ENCODE measurements around the gene SCO2. TPM values are rescaled to one million over a fixed set of nuclear protein-coding genes. Genes with fewer than 3 reads are reported as not detected.
"Not testable (repeated sequence)": the region's sequence is repeated elsewhere in the genome, so short reads cannot be mapped to it uniquely, and the experiment has no call there.

Gene SCO2
- polyA plus RNA-seq, 3 donors: 2.2 to 8.8 (median 2.3) TPM

- WGBS, 3 donors: 66 to 74% (median 73%) methylated on average over 3 of the region's 3 CpGs
- no peak overlapping the region for H3K27ac ChIP-seq (ENCODE audit: low read depth, low read length)
These were observed 10.8 kb upstream of the SCO2 start for GRCh38 chr22:50536226-50536625.

DNA sequence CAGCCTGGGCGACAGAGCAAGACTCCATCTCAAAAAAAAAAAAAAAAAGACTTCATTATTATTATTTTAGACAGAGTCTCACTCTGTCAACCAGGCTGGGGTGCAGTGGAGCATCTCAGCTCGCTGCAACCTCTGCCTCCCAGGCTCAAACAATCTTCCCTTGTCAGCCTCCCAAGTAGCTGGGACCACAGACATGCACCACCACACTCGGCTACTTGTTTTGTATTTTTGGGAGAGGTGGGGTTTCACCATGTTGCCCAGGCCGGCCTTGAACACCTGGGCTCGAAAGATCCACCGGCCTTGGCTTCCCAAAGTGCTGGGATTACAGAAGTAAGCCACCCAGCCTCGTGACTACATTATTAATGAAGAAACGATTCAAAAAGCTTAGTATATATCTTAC, 9.7 kb upstream of the SCO2 start:
- 79 to 89% (median 87%) methylated on average over 7 of the region's 8 CpGs for WGBS, 3 donors
- H3K27ac ChIP-seq (ENCODE audit: low read depth, low read length): no peak overlapping the region

- WGBS, 3 donors: 43 to 55% (median 44%) methylated on average over 21 of the region's 21 CpGs
- not testable (repeated sequence) for H3K27ac ChIP-seq (ENCODE audit: low read depth, low read length)
These were observed 8.7 kb upstream of the SCO2 start for GRCh38 chr22:50533856-50534711.

DNA sequence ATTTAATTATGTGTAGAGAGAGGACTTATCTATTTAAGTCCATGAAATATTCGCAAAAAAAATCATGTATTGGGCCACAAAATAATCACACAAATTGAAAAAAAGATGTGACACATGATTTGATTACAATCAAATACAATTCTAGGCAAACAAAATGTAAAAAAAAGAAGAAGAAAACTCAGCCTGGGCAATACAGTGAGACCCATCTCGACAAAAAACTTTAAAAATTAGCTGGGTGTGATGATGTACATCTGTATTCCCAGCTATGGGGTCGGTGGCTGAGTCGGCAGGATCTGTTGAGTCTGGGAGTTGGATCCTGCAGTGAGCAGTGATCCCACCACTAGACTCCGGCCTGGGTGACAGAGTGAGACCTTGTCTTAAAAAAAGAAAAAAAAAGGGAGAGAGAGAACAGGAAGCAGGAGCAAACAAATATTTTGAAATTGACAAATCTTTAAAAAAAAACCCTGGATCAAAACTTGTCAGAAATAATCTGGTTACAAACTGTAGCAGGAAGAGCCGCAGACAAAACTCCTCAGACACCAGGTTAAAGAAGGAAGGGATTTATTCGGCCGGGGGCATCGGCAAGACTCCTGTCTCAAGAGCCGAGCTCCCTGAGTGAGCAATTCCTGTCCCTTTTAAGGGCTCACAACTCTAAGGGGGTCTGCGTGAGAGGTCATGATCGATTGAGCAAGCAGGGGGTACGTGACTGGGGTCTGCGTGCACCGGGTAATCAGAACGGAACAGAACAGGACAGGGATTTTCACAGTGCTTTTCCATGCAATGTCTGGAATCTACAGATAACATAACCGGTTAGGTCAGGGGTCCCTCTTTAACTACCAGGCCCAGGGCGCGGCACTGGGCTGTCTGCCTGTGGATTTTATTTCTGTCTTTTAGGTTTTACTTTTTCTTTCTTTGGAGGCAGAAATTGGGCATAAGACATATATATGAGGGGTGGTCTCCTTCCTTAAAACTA, 7.7 kb upstream of the SCO2 start:
- peak overlapping the region; percentile 98 for H3K27ac ChIP-seq (ENCODE audit: low read depth, low read length)
- 65 to 84% (median 82%) methylated on average over 19 of the region's 19 CpGs for WGBS, 3 donors

DNA sequence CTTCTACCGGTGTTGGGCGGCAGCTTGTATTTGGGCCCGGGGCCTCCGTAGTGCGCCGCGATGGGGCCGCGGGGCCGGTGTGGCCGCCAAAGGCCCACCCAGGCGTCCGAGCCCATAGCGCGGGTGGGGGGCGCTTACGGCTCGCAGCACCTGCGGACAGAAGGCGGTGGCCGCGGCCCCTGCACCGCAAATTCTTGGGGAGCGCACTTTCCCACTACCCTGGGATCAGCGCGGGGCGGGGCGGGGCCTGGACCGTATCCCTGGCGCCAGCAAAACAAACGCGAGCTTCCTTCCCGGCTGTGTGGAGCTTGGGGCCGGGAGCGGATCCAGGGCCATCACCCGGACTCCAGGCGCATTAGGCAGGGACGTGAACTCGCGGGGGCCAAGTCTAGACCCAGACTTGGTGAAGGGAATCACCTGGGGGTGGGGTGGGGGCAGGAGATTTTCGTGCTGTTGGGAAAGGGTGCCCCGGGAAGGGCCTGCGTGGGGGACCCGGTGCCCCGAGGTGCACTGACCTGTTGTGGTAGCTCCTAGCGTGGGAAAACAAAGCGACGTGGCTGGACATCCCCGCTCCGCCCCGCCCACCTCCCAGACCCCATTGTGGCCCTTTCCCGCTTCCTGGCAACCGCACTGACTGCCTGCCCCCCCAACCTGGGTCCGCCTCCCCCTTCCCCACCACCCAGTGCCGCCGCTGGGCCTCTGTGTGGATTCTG, 6.7 kb upstream of the SCO2 start:
- peak overlapping the region; percentile 98 for H3K27ac ChIP-seq (ENCODE audit: low read depth, low read length)
- 1 to 3% (median 2%) methylated on average over 51 to 56 of the region's 56 CpGs for WGBS, 3 donors

GRCh38 chr22:50531546-50531961, 6.2 kb upstream of the SCO2 start:
- 0 to 1% (median 0%) methylated on average over 24 to 44 of the region's 44 CpGs for WGBS, 3 donors

DNA sequence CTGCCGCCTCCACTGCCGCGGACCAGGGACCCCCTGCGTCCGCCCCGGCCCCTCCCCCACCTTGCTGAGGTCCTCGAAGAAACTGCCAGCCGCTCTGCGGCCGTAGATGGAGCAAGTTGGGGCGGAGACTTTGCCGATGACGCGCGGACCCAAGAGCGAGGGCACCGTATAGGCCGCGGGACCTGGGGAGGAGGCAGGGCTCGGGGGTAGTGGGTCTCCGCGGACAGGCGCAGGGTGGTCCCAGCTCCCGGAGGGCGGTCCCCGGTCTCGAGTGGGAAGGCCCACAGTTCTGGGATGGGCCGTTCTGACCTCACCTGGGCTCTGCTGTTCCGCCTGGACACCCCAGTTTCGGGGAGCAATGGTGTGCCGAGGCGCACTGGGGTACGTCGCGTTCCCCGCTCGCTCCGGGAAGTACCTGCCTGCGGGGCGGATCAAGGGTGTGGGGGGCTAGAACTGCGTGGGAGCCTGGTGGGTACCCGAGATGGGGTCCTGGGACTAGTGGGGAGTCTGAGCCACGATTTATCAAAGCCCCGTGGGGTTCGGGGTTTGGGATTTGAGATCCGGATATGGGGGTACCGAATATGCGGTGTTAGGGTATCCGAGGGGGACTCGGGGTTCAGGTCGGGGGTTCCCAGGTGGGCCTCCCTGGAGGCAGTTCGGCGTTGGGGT, 5.6 kb upstream of the SCO2 start:
- H3K27ac ChIP-seq (ENCODE audit: low read depth, low read length): peak overlapping the region; percentile 98
- 1 to 5% (median 2%) methylated on average over 50 to 53 of the region's 53 CpGs for WGBS, 3 donors

More at GRCh38 chr22:50531546-50531961, 6.2 kb upstream of the SCO2 start:
- peak overlapping the region; percentile 98 for H3K27ac ChIP-seq (ENCODE audit: low read depth, low read length)

DNA sequence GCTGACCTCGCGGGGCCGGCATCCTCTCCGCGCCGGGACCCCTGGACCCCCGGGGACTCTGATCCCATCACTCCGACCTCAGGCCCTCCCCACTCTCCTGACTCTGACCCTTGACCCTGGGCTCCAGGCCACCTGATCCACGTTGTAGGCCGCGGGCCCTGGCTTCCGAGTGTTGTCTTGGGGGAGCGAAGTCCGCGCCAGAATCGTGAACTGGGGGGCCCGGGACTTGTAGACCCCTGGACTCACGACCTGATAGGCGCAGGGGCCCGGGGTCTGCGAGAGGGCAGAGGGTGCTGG, 5.1 kb upstream of the SCO2 start:
- H3K27ac ChIP-seq (ENCODE audit: low read depth, low read length): peak overlapping the region; percentile 98
- WGBS, 3 donors: 1 to 3% (median 1%) methylated on average over 20 to 21 of the region's 21 CpGs

DNA sequence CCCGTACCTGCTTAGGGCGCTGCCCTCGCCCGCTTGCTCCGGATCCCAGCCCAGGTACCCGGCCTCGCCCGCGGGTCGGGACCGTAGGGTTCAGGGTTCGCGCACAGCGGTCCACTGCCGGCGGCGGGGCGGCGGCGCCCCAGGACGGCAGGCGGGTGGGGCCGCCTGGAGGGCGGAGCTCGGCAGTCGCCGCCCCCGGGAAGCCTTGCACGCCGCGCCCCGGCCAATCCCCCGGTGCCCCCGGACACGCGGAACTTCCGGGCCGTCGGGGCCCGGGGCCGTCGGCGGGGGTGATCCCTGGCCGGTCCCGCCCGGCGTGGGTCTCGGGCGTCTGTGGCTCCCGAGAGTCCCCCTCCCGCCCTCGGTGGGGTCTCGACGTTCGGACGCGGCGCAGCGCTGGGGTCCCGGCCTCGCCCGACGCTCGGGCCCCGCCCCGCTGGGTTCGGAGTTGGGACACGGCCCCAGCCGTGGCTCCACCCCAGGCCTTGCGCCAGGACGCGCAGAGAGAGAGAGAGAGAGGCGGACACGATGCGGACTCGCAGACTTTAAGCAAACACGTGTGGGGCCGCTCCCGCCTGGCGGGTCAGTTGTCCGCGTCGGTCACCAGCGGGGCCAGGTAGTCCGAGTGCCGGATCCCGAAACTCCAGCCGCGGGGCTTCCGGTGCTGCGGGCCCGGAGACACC, 4.6 kb upstream of the SCO2 start, which contains the start of gene TYMP:
TYMP (minus strand) TSS at position 116 of the 683 bp plus-strand sequence. CDS start 303 bp downstream, outside the sequence.
- WGBS, 3 donors: 0 to 1% (median 1%) methylated on average over 74 to 92 of the region's 92 CpGs
- H3K27ac ChIP-seq (ENCODE audit: low read depth, low read length): peak within 1 kb of the TSS; percentile 98

GRCh38 chr22:50529416-50529896, 4.1 kb upstream of the SCO2 start:
- H3K27ac ChIP-seq (ENCODE audit: low read depth, low read length): peak overlapping the region; percentile 53
- WGBS, 3 donors: 12 to 22% (median 16%) methylated on average over 49 to 50 of the region's 50 CpGs

DNA sequence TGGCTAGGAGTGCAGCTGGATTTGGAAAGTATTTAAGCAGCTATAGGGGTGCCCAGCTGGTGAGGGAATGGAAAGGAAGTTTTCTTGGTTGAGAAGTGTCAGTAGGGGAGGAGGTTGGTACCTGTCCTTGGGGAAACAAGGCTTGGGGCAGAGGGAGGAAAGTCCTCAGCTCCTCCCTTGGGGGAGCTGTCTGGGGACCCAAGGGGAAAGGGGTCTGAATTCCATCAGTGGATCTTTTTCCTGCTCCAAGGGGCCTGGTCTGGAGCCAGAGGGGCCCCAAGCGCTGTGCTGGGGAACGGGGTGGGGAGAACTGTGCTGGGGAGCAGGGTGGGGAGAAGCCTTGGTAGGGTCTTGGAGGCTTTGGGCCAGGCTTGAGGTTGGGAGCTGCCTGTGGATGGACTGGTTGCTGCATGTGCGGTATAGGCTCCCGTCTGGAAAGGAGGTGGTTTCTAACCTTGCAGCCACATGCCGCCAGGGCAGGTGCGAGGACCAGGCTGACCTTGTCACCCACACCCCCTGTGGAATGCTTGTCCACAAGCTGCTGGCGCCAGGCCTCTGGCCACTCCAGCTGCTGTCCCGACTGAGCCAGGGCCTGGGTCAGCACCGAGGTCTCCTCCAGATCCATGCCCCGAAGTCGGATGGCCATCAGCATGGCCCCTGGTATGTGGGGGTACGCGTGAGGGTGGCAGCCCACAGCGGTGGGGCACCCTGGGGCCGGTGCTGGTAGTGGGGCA, 3.5 kb upstream of the SCO2 start:
- 55 to 73% (median 72%) methylated on average over 14 to 15 of the region's 15 CpGs for WGBS, 3 donors
- no peak overlapping the region for H3K27ac ChIP-seq (ENCODE audit: low read depth, low read length)

DNA sequence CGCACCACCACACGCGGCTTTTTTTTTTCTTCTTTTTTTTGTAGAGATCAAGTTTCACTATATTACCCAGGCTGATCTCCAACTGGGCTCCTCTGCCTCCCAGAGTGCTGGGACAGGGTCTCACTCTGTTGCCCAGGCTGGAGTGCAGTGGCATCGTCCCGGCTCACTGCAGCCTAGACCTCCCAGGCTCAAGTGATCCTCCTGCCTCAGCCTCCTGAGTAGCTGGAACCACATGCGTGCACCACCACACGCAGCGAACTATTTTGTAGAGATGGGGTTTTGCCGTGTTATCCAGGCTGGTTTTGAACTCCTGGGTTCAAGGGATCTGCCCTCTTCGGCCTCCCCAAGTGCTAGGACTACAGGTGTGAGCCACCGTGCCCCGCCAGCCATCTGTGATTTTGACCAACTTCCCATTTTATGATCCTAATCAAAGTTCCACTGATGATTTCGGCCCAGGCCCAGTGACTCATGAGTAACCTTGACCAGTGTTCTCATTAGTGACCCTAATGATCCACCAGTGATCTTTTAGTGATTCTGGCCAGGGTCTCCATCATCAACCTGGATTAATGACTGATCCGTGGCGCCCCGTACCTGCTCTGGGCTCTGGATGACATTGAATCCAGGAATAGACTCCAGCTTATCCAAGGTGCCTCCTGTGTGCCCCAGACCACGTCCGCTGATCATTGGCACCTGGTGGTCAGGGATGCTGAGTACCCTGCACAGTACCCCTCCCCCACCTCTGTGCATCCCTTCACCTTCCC, 2.7 kb upstream of the SCO2 start:
- H3K27ac ChIP-seq (ENCODE audit: low read depth, low read length): no peak overlapping the region
- 89 to 90% (median 90%) methylated on average over 18 of the region's 18 CpGs for WGBS, 3 donors

- H3K27ac ChIP-seq (ENCODE audit: low read depth, low read length): peak overlapping the region; percentile 94
- 37 to 62% (median 37%) methylated on average over 29 of the region's 29 CpGs for WGBS, 3 donors
These were observed 1.7 kb upstream of the SCO2 start for GRCh38 chr22:50526834-50527801.

DNA sequence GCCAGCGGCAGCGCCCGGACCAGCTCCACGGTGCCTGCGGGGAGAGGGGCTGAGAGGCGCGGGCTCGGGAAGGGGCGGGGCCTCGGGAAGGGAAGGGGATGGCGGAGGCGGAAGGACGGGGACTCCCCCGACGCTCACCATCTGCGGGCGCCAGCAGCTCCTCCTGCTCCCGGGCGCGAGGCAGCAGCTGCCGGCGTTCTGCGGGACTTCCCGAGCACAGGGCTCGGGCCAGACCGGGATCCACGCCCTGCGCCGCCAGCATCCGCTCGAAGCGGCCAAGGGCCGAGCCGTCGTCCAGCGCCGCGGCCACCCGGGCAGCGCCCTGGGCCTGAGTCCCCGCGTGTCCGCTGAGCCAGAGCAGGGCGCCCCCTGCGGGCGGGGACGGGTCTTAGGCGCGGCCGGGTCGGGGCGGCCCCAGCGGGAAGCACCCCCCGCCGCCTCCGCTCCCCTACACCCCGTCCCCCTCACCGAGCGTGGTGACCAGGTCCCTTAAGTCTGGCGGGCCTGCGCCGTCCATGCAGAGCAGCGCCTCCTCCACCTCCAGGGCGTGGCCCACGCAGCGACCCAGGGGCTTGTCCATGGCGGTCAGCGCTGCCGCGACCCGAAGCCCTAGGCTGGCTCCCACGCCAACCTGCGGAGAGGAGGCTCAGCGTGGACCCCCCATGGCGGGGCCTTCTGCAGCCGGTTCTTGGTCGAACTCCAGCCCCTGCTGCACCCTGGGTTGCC, 873 bp upstream of the SCO2 start:
- H3K27ac ChIP-seq (ENCODE audit: low read depth, low read length): peak overlapping the region; percentile 94
- 1 to 4% (median 1%) methylated on average over 60 to 77 of the region's 77 CpGs for WGBS, 3 donors

GRCh38 chr22:50525858-50526107, 385 bp upstream of the SCO2 start:
- H3K27ac ChIP-seq (ENCODE audit: low read depth, low read length): peak overlapping the region; percentile 94
- 0 to 1% (median 0%) methylated on average over 15 to 33 of the region's 33 CpGs for WGBS, 3 donors

All from adipose tissue (tissue), 3 donors.